Hematopoietic multipotent progenitor cell treated with erythropoietin and hydrocortisone succinate and interleukin-3 and kit ligand, for 15 days (in vitro differentiated cells): ENCODE results near the gene SLCO2B1.

Source experiments
- DNase-seq: peaks from one replicate; pipeline ENCODE4 v3.0.0-alpha.2; 2015; ENCODE audit warnings: low spot score

Gene SLCO2B1

DNA sequence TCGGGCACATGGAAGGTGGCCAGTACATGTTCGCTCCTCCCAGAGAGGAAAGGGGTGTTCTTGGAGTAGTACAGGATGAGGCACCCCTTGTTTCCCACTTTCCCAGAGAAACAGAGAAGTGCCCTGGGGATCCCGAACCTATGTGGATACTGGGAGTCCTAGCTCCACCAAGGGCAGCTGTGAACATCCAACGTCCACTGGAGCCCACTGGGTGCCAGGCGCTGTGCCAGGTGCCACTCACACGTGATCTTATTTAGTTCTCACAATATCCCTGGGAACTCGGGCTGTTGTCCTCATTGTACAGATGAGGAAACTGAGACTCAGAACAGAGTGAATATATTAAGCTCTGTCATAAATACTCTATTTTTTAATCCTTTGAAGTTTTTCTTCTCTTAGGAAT is 12.0 kb downstream of the SLCO2B1 start:
- DNase-seq = no peak

- DNase-seq = no peak
These were observed 13.3 kb downstream of the SLCO2B1 start for GRCh38 chr11:75163921-75164849.

- DNase-seq = no peak
These were observed 14.8 kb downstream of the SLCO2B1 start for GRCh38 chr11:75165721-75166120.

DNA sequence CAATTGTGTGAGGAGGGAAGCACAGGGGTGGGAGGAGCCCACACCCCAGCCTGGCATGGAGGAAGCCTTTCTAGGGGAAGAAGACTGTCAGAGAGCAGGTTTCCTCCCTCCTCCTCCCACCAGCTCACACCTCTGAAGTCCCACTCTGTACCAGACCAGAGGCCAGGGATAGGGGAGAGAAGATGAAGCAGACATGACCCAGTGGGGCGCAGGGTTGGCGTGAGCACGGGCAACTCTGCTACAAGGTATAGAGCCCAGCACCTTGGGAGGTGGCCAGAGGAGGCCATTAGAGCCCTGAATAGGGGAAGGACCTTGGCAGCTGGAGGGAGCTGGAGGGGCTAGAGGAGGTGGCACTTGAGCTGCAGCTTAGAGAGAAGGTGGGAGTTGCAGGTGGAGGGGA is 15.9 kb downstream of the SLCO2B1 start:
- DNase-seq = no peak

- no peak for DNase-seq
These were observed 16.7 kb downstream of the SLCO2B1 start for GRCh38 chr11:75167617-75168016.

DNA sequence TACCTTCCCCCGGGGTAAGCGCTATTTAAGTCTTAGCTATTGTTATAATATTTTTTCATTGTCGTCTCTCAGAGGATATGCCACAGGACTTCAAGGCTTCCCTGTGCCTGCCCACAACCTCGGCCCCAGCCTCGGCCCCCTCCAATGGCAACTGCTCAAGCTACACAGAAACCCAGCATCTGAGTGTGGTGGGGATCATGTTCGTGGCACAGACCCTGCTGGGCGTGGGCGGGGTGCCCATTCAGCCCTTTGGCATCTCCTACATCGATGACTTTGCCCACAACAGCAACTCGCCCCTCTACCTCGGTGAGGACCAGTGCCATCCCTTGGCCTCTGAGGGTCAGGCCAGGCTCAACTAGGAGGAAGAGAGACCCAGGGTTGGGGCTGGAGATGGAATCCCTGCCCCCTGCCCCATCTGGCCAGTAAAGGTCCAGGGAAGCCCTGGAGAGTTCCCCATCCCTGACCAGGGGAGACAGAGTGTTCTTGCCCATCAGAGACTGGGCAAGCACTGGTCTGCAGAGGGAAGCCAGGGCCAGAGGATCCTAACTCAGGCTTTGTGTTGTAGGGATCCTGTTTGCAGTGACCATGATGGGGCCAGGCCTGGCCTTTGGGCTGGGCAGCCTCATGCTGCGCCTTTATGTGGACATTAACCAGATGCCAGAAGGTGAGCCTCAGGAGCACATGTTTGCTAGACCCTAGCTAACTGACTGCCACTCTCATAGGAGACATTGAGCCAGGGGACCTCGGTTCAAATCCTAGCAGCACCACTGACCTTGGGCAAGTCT is 18.4 kb downstream of the SLCO2B1 start:
- DNase-seq = no peak

DNA sequence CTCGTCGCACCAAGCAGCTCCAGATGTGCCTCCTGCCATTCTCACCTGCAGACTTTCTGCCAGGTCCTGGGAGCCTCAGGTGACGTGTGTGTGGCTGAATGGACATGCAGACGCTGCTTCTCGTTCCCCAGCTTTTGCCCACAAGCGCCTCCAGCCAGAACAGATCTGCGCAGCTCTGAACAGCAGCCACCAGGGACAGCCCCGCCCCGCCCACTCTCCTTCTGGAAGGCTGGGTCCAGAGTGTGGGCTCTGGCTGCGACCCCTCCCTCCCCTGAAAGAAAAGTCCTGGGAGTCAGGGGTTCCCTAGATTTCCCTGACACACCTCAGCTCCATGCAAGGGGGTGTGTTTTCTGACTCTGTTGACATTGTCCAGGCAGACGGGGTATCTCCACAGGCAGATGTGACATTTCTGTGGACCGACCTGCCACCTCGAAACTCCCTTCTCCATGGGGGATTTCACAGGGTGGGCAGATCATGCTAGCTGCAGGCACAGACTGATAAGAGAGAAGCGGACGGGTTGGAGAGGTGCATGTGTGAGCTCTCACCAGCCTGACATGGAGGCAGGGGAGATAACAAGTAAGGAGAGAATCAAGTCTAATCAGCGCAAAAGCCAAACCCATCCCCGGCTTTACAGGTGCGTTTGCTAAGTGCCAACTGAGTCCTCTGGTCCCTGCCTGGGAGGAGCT is 19.8 kb downstream of the SLCO2B1 start:
- DNase-seq = no peak

DNA sequence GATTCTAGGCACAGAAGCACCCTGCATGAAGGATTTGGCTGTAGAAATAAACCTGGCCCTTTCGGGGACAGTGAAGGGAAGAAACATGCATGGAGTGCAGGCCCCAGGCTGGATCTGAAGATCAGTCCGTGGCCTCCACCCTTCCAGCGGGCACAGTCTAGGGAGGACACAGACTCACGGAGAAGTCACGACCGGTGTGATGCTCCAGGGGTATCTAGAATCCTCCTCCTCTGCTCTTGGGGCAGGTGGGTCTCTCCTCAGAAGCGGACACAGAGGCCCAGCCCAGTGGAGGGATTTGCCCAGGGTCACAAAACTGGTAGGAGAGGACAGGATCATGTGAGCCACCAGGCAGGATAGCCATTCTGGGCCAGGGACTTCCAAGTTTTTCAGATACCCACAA is 22.4 kb downstream of the SLCO2B1 start:
- no peak for DNase-seq

DNA sequence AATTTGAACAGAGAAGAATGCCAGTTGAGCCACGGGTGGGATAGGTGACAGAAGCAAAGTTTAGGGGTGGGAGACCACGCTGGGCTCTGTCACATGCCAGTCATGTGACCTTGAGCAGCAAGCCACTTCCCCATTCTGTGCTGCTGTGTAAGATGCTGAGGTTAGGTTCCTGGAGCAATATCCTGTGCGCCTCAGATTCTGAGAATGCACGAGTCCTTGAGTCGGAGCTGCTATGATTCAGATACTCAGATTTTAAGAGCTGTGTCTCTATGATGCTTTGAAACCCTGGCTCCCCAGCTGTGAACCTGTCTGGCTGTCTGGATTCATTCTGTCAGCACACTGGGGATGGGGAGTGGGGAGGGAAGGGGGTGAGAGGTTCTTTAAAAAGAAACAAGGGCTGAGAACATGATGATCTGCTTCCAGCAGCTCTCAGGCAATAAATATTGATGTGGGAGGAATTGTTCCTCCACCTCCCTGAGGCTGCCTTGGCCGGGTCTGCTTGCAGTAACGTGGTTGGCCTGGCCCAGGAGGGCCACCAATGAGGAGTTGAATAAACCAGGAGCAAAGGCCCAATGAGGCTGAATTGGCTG is 24.0 kb downstream of the SLCO2B1 start:
- DNase-seq = no peak

DNA sequence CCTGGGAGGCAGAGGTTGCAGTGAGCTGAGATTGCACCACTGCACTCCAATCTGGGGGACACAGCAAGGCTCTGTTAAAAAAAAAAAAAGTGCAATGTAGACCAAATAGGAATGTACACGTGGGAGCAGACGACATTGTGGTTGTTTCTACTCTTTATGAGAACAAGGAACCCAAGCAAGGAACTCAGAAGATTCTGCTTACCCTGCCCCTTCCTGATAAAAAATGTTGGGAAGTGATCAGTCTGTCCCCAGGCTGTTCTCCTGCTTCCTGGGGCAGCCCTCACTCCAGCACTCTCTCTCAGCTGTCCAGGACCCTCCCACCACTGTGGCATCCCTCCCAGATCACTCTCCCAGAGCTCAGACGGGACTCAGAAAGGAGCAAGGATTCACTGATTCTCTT is 31.8 kb downstream of the SLCO2B1 start:
- no peak for DNase-seq

GRCh38 chr11:75184051-75184450 is 33.1 kb downstream of the SLCO2B1 start:
- DNase-seq = no peak

GRCh38 chr11:75184757-75185425 is 34.0 kb downstream of the SLCO2B1 start:
- no peak for DNase-seq

DNA sequence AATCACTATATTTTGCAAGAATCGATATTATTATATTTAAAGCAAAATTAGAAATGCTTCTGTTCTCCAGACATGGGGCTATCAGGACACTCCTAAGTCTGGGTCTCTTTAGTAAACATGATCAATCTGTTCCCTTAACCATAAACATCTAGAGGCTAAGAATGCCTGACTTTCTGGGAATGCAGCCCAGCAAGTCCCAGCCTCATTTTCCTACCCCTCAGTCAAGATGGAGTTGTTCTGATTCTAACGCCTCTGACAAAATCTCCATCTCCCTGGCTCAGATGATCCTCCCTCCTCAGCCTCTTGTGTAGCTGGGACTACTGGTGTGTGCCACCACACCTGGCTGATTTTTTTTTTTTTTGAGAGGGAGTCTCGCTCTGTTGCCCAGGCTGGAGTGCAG is 35.0 kb downstream of the SLCO2B1 start:
- DNase-seq = no peak

GRCh38 chr11:75186999-75187398 is 36.1 kb downstream of the SLCO2B1 start:
- DNase-seq = no peak

GRCh38 chr11:75188671-75189070 is 37.8 kb downstream of the SLCO2B1 start:
- no peak for DNase-seq

DNA sequence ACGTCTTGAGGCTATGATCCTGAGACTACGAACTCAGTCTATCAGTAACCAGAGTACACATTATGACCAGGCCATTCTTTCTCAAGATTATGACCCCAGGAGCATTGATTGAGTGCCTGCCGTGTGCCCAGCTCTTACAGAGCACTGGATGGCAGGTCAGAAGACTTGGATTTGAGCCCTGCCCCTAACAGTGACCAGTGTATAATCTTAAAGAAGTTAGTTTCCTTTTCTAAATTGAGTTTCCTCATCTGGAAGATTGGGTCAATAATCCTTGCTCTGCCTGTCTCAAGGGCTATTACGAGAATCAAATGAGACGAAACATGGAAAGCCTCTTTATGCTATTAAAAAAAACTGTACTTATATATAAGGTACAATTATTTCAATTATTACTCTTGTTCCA is 38.2 kb downstream of the SLCO2B1 start:
- DNase-seq = no peak

GRCh38 chr11:75189911-75190310 is 39.0 kb downstream of the SLCO2B1 start:
- DNase-seq = no peak

- no peak for DNase-seq
These were observed 39.9 kb downstream of the SLCO2B1 start for GRCh38 chr11:75190652-75191329.

DNA sequence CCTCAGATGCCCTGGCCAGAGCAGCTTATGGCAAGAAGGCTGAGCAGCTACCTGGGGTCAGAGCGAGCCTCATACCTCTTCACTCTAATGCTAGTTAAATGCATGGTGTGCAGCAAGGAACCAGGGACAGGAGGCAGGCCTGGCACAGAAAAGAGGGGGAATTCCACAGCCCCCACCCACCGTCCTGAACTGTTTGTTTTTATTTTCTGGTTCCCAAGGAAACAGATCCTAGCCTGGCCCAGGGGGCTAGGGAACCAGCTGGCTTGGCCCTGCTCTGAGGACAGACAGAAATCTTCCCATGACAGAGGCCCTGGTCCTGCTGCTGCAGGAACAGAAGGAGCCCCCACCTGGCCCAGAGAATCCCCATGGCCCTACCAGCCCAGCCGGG is 40.4 kb downstream of the SLCO2B1 start:
- DNase-seq = no peak

DNA sequence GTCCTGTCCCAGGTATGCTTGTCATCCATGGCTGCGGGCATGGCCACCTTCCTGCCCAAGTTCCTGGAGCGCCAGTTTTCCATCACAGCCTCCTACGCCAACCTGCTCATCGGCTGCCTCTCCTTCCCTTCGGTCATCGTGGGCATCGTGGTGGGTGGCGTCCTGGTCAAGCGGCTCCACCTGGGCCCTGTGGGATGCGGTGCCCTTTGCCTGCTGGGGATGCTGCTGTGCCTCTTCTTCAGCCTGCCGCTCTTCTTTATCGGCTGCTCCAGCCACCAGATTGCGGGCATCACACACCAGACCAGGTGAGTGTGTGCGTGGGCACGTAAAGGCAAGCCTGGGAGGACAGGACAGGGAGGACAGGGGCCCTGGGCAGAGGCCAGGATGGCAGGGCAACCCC is 42.4 kb downstream of the SLCO2B1 start:
- no peak for DNase-seq

- DNase-seq = no peak
These were observed 42.8 kb downstream of the SLCO2B1 start for GRCh38 chr11:75193711-75194110.
